HG03575 (cell line): ENCODE data around the gene SOS2.

Experiments used
- ATAC-seq: cut with Tn5 transposase; IDR thresholded peaks from one replicate; pipeline ENCODE4 v1.9.1; 2021; ENCODE audit not compliant: unreplicated experiment, insufficient number of reproducible peaks, low FRiP score; ENCODE audit errors: extremely low read depth

SOS2 gene

DNA sequence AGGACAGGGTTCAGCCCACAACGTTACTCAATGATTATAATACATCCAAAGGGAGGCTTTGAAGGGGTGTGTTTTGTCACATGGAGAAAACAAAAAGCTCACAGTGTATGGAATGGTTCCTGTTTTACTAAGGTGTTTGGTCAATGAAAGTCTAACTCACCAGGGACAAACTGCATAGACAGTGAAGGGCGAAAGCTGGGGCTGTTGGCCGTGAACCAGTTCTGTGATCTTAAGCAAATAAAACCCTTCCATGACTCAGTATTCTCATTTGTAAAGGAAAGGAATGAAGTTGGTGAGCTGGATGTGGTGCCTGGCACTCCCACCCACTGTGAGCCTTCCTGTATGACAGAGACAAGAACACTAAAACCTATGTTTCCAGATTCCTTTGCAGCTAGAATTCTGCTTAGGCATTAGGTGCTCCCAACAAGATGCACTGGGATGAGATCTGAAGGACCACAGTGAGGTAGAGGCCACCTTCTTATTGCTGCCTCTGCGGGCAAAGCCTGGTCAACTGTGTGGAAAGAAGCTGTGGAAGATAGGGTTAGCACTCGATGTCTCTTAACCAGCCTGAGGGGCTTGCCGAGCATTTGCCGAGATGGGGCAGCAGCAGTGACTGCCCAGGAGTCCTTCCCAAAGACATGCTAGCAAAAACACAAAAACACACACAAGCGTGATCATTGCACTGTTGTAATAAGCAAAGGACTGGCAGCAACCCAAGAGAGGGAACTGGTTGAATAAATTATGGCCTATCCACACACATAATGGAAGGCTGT lies 163.5 kb downstream of the SOS2 start:
- ATAC-seq = no peak
